Measurements from ENCODE around the gene PRSS48.

GRCh38 chr4:151314479-151314878 lies 37.5 kb downstream of the PRSS48 start:
- TF ChIP-seq CTCF (conservative IDR thresholded peaks at IDR 0.05; ENCODE audit: low read length), result no peak
- no peak for TF ChIP-seq EZH2phosphoT487 (IDR thresholded peaks at IDR 0.05; ENCODE audit: borderline replicate concordance)
